ENCODE data around the gene SLC39A12.
"Not testable (repeated sequence)": the region's sequence is repeated elsewhere in the genome, so short reads cannot be mapped to it uniquely, and the experiment has no call there.

Gene SLC39A12

DNA sequence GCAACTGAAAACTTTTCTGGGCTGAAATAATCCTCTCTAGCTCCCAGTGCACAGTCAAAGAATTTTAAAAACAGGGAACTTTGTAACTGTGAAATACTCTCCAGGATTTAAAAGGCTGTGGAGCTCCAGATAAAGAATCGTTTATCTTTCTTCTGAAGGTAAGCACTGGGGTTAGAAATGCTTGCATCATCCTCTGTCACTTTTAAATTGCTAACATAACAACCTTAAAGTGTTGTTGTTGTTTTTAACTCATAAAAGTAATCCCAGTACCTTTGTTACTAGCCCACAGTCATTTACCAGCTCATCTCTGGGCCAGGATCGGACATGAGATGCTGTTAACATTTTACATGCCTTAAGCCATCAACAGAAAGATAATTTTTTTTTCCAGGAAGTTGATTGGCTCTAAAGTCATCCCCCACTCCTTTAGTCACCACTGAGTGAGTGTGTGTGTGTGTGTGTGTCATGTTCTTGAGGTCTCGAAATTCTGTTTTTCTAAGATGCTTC is at the start of gene SLC39A12:
SLC39A12 (plus strand) TSS at position 51 of the 504 bp plus-strand sequence. CDS start 1,359 bp downstream, outside the sequence.
- DNase-seq: no peak

GRCh38 chr10:17904564-17904963 is 47.2 kb upstream of the SLC39A12 start:
- DNase-seq: no peak

- no peak for DNase-seq
These were observed 46.2 kb upstream of the SLC39A12 start for GRCh38 chr10:17905491-17905890.

DNA sequence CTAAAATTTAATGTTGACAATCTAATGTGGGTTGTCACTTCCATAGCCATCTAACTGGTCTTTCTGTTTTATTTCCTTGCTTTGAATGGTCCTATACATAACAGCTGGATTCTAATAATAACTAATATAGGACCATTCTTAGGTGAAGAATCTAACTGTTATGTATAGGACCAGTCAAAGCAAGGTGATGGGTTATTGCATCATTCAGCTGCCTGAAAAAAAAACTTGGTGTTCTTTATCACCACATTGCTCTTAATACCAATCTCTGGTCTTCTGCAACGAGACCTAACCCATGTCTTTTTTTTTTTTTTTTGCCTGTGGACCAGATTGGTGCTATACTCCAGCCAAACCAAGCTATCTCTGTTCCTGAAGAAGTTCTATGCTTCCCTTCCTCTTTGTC is 45.7 kb upstream of the SLC39A12 start:
- no peak for DNase-seq

- DNase-seq: no peak
These were observed 44.1 kb upstream of the SLC39A12 start for GRCh38 chr10:17907641-17908040.

- no peak for DNase-seq
These were observed 41.5 kb upstream of the SLC39A12 start for GRCh38 chr10:17910125-17910789.

DNA sequence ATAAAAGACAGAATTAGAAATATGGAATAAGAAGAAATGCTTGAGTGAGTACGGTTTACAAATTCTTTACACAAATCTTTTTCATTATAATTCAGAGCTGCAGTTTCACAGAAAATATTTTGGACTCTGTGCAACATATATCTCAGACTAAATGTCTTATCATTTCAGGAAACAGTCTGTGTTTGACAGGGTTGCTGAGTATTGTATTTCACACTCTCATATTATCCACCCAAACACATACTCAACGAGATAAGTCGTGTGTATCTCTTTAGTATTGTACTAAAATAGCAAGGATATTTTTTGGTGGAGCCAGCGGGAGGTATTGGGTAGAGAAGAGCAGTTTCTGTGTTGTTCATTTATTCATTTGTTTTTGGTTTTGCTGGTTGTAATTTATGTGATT is 39.0 kb upstream of the SLC39A12 start:
- DNase-seq: no peak

- DNase-seq: no peak
These were observed 38.1 kb upstream of the SLC39A12 start for GRCh38 chr10:17913604-17914003.

- DNase-seq: no peak
These were observed 37.3 kb upstream of the SLC39A12 start for GRCh38 chr10:17914169-17915045.

DNA sequence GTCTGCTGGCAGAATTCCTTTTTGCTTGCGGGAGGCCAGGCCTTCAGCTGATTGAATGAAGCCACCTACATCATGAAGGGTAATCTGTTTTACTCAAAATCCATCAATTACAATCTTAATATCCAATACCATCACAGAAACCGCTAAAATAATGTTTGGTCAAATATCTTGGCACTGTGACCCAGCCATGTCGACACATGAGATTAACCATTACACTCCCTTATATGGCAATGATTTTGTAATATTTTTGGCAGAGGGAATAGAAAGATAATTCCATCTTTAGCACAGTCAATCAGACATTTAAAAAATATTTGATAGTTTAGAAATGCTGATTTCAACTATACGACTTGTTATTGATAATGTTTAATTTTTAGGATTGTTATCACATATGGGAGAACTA is 36.5 kb upstream of the SLC39A12 start:
- no peak for DNase-seq

DNA sequence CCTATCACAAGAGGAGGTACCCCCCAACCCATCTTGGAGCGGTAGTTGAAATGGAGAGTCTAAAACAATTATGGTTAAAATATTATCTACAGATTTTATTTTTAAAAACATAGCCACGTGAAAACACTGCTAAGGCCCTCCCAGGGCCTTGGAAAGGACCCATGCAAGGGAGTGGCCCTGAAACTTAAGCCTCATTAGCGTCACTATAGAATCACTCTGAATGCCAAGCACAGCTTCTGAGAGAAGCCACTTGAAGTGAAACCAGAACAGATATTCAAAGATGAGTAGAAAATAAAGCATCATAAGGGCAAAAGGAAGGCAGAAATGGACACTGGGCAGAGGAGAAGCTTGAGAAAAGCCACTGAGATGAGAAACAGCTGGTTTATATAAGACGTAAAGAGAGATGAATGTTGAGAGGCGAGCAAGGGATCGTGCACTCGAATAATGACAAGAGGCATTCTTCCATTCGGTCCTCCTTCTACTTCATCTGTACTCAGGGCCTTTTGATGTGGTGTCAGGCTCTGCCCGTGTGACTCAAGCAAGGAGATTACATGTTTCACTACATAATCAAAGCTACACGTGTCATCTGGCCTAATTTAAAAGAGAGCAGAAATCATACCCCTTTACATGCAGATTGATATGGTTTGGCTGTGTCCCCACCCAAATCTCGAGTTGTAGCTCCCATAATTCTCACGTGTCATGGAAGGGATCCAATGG is 33.4 kb upstream of the SLC39A12 start:
- DNase-seq: no peak

- DNase-seq: no peak
These were observed 30.3 kb upstream of the SLC39A12 start for GRCh38 chr10:17921378-17921777.

DNA sequence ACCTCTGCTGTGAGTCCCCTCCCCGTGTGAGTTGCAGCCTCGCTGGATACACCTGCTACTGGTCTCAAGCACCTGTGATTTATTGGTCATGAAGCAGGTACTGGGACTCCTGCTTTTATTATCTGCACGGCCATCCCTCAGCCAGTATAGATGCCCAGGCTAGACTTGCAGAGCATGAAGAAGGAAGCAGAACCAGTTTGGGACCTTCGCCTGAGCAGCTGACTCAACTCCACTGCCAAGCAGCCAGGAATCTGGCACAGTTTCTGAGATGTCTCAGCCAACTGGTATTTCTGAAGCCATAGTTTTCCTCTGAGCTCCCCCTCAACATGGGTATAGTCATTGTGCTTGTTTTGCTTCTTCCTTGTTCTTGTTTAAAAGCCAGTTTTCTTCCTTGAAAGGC is 28.0 kb upstream of the SLC39A12 start:
- DNase-seq: no peak

- DNase-seq: no peak
These were observed 8.5 kb upstream of the SLC39A12 start for GRCh38 chr10:17943033-17943745.

- DNase-seq: not testable (repeated sequence)
These were observed 1.4 kb upstream of the SLC39A12 start for GRCh38 chr10:17950269-17950668.

DNA sequence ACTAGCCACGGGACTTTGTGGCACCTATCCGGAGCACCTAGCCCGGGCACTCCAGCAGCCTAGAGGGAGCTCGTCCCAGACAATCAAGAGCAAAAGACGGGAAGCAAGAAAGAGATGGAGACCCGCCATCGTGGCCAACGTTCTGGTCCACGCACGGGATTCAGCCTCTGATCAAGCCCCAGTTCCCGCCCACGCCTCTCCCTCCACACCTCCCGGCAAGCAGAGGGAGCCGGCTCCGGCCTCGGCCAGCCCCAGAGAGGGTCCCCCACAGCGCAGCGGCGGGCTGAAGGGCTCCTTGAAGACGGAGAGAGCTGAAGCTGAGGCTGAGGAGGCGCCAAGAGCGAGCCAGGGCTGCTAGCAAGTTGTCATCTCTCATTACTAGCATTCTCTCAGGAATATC is 992 bp upstream of the SLC39A12 start:
- DNase-seq: no peak

DNA sequence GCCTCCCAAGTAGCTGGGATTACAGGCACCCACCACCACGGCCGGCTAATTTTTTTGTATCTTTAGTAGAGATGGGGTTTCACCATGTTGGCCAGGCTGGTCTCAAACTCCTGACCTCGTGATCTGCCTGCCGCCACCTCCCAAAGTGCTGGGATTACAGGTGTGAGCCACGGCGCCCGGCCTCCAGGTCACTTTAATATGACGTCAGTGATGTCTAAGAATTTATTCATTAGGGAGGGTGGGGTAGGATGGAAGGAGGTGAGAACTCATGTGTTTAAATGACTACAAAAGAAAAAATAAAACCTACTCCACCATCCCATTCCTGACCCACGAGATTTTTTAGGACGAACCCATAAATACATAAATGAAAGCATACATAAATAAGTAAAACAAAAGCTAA is 2.7 kb downstream of the SLC39A12 start:
- not testable (repeated sequence) for DNase-seq

DNA sequence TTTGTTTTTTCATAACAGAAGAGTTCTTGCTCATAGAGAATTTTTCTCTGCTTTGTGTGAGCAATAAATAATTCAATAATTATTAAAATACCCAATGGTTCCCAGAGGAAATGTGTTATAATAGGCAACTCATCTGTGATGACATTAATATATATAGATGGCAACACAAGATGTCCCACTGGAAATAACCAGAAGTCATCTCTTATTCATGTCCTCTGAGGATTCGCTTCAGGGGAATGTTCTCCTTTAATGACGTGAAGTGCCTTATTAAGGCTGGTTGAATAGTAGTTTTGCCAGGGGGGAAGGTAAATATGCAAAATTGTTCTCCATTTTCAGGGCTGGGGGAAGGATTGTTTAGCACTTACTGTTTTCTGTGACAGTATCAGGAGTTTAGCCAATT is 3.1 kb downstream of the SLC39A12 start:
- no peak for DNase-seq

DNA sequence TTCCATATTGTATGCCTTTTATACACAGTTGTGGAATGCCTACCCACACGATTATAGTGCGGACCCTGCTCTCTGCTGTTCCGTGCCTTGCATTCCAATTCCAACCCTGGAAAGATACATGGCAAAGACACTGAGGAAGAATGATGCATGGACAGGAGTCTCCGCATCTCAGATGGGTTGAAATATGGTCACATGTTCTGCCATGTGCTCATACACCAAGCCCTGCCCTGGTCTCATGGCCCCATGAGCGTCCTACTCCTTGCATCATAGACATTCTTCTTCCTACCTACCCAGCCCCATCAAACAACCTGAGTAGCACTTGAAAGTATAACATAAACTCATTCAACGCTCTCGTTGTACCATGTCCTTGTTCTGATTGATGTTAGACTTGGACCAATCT is 6.3 kb downstream of the SLC39A12 start:
- no peak for DNase-seq

- DNase-seq: no peak
These were observed 8.2 kb downstream of the SLC39A12 start for GRCh38 chr10:17959870-17960269.

DNA sequence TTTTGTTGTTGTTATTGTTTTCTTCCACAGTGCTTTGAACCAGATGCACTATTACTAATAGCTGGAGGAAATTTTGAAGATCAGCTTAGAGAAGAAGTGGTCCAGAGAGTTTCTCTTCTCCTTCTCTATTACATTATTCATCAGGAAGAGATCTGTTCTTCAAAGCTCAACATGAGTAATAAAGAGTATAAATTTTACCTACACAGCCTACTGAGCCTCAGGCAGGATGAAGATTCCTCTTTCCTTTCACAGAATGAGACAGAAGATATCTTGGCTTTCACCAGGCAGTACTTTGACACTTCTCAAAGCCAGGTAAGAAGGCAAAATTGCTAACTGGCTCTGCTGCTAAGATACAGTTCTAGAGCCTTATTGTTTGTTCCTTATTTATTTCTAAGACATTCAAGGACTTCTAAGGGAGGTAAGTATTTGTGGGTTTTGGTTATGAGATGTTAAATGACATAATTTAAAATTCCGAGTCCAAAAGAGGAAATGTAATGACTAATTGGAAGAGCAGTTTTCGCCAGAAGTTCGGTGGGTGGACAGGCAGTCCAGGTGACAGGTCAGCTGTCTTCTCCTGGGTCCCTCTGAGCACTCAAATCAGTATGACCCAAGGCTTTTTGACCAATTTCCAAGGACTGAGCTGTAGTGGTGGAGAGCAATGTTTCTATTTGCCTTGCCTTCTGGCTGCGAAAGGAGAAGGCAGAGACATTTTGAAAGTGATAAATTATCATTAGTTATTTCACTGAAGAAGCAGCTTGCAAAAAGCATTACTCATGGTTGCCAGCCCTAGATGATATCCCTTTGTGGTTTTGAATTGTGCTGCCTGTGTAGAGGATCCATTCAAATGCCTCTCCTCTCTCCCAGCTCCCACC is 10.1 kb downstream of the SLC39A12 start:
- no peak for DNase-seq

- DNase-seq: no peak
These were observed 11.7 kb downstream of the SLC39A12 start for GRCh38 chr10:17963431-17963830.

Measured in NCI-H187 treated with DMSO at 0.1 percent for 48 hours (cell line).